ENCODE data around the gene WDR83.
A peak's percentile ranks its signal among the peaks of the same experiment; 100 is the strongest.

Gene WDR83

GRCh38 chr19:12720296-12720695 is 53.7 kb downstream of the WDR83 start:
- DNase-seq = no peak

- DNase-seq = no peak
These were observed 54.4 kb downstream of the WDR83 start for GRCh38 chr19:12720851-12721655.

GRCh38 chr19:12721656-12722565 is 55.3 kb downstream of the WDR83 start:
- DNase-seq = peak; percentile 58

GRCh38 chr19:12722566-12723380 is 56.2 kb downstream of the WDR83 start:
- DNase-seq = peak; percentile 97

- no peak for DNase-seq
These were observed 56.7 kb downstream of the WDR83 start for GRCh38 chr19:12723381-12723640.

GRCh38 chr19:12723641-12724426 is 57.2 kb downstream of the WDR83 start, which contains the start of gene TNPO2:
TNPO2 (minus strand) TSS chr19:12723932; CDS start chr19:12720977, 2,955 bp downstream.
- DNase-seq = peak; percentile 66
